GM13976 (cell line): ENCODE measurements around the gene ENDOV.

Experiments used
- DNase-seq: peaks from one replicate; pipeline ENCODE4 v3.0.0; 2012; ENCODE audit warnings: low spot score
- in situ Hi-C: fragments of 300-500 bp; cut with MboI; formaldehyde crosslinking; loops from one replicate; pipeline ENCODE4 v1.12.0; 2022; ENCODE audit warnings: low sequenced_read_pairs, mixed read lengths, inconsistent platforms; ENCODE audit not compliant: unreplicated experiment
- TF ChIP-seq, protein P1 (sequence below): IDR thresholded peaks from 2 replicates; pipeline ENCODE4 v1.5.1; 2012; ENCODE audit warnings: borderline replicate concordance, mild to moderate bottlenecking; ENCODE audit not compliant: insufficient read depth; ENCODE audit errors: extremely low read depth, missing control alignments, control extremely low read depth

Gene ENDOV

DNA sequence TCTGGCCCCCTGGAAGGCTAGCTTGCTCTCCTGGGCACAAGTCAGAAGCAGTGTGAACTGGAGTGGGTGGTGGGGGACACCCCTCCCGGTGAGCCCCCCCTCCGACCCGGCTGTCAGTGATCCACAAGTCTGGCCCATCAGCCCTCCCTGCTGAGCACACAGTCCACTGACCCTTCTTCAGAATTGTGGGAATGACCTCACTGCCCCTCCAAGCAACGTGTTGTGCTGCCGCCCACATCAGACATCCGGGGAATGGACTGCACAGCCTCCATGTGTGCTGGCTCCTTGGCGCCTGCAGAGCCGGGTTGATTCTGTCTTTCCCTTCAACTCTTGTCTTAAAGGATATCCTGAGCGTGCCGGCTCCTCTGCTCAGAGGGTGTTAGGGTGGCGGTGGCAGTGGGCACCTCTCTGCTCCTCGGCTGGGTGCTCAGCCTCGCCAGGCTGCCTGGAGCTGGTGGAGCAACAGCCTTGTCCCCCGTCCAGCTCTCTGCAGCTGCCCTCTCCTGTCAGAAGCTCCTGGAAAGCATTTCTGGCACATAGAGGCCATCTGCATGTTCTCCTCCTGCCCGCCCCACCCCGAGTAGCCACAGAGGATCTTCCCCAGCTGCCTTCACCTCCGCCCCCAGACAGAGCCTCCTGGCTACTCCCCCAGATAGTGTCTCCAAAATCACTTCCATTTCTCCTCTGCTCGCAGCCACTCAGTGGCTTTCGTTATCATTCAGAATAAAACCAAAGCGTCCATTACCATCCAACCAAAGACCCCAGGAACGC is 41.7 kb downstream of the ENDOV start:
- TF ChIP-seq, protein P1, sequence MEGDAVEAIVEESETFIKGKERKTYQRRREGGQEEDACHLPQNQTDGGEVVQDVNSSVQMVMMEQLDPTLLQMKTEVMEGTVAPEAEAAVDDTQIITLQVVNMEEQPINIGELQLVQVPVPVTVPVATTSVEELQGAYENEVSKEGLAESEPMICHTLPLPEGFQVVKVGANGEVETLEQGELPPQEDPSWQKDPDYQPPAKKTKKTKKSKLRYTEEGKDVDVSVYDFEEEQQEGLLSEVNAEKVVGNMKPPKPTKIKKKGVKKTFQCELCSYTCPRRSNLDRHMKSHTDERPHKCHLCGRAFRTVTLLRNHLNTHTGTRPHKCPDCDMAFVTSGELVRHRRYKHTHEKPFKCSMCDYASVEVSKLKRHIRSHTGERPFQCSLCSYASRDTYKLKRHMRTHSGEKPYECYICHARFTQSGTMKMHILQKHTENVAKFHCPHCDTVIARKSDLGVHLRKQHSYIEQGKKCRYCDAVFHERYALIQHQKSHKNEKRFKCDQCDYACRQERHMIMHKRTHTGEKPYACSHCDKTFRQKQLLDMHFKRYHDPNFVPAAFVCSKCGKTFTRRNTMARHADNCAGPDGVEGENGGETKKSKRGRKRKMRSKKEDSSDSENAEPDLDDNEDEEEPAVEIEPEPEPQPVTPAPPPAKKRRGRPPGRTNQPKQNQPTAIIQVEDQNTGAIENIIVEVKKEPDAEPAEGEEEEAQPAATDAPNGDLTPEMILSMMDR, result no peak
- DNase-seq, result no peak
- in situ Hi-C loops, result no loop called here

DNA sequence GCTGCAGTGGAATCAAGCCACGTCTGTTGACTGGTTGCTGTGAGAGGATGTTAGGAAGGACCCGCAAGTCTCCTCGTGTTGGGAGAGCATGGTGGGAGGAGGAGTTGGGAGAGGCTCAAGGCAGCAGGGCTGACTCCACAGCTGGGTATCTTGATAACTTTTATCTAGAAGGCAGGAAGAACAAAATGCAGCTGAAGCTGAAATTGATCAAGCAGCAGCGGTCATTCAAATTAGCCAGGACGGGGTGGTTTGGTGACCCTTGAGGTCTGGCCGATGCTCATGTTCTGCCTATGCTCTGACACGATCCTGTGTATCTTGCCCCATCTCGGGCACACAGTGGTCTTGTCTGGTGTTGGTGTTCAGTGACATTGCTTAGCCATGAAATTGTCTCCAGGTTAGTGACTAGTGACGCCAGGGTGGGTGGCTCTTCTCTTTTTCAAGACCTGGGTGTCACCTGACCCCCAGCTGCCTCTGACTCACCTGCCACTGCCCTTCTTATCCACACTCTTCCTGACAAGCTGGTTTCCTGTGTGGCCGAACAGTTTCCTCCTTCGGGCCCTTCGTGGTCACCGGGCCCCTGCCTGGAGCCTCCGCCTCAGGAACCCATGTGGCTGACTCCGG is 42.4 kb downstream of the ENDOV start:
- TF ChIP-seq, protein P1, result no peak
- in situ Hi-C loops, result no loop called here

DNA sequence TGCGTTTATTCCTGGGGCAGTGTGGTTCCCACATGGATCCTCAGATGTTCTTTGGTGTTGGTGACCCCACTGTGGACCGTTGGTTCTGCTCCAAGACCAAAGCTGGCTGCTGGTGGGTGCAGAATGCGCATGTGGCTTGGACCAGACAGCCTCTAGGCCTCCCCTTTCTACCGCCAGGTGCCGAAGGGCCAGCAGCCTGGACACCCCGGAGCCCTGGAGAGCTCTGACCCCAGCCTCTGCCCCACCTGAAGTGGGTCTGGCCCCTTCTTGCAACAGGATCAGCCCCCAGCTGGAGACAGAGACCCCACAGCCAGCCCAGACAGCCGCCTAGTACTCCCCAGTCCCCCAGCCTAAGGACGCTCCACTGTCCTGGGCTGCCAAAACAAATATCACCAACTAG is 43.0 kb downstream of the ENDOV start:
- TF ChIP-seq, protein P1, result no peak
- no peak for DNase-seq
- in situ Hi-C loops, result no loop called here

More for the DNA sequence above, 42.4 kb downstream of the ENDOV start:
- no peak for DNase-seq

DNA sequence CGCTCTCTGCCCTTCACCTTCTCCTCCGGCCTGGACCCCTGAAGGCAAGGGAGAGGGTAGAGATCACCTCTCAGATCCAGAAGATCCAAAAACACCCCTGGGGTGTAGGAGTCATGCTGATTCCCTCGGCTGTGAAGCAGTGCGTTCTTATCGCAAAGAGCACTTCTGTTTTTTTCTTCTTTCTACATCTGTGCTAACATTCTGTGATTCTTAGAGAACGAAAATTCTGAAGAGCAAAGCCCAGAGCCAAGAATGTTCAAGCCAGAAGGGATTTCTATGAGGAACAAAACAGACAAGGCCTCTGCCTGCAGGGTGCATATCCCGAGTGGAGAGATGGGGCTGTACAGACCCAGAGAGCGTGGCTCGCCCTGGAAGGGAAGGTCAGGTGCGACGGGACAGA is 44.3 kb downstream of the ENDOV start:
- TF ChIP-seq, protein P1, result no peak
- in situ Hi-C loops, result no loop called here
- DNase-seq, result no peak

DNA sequence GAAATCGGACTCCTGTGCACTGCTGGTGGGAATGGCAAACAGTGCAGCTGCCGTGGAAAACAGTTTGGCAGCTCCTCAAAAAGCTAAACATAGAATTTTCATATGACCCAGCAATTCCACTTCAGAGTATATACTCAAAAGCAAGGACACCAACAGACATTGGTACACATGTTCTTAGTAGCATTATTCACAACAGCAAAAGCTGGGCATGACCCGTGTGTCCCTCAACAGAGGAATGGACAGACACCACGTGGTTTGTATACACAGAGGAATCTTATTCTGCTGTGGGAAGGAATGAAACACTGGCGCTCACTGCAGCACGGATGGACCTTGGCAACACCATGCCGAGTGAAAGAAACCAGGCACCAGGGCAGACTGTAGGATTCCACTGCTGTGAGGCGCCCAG is 45.5 kb downstream of the ENDOV start:
- no peak for DNase-seq
- TF ChIP-seq, protein P1, result no peak
- in situ Hi-C loops, result no loop called here

DNA sequence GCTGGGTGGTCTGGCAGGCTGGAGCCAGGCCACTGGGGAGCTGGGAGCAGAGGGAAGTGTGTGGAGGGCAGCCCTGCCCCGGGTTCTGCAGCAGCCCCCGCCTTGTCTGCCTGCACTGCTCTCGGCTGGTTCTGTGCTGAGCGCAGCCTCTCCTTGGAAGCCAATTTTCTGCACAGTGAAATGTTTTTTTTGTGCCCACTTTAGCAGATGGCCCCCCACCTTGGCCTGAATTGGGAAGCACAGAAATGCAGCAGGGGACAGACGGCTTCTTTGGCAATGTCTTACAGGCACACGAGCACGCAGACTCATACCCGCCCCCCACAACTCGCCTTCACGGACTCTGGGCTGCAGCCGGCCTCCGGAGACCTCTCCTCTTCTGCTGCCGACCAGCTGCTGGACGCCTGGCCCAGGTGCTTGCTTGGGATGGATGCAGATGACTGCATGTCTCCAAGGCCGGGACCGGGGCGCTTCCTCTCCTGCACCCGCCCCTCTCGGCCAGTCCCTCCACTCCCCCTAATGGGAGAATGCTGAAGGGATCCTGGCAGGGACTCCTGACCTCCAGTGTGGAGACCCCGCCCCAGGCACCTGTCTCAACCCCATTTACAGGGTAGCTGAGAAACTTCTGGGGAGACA is 46.7 kb downstream of the ENDOV start:
- DNase-seq, result no peak
- TF ChIP-seq, protein P1, result no peak
- in situ Hi-C loops, result no loop called here
